GM10248 (cell line): Measurements from ENCODE around the gene RUBCN.
"Not testable (repeated sequence)": the region's sequence is repeated elsewhere in the genome, so short reads cannot be mapped to it uniquely, and the experiment has no call there.

Source experiments
- CTCF ChIA-PET: fragments of 300-600 bp; sonication (Branson Sonifier 250); formaldehyde crosslinking; extraction: SDS; loops from one replicate; lab custom pipeline; 2021; ENCODE audit warnings: antibody characterized with exemption; lab: Yijun Ruan, JAX
- POLR2A ChIA-PET: fragments of 350-650 bp; sonication (Branson Sonifier 250); formaldehyde crosslinking; extraction: SDS; loops from one replicate; lab custom pipeline; 2020; ENCODE audit warnings: antibody characterized with exemption; lab: Yijun Ruan, JAX
- DNase-seq: peaks from one replicate; pipeline ENCODE4 v3.0.0; 2012; ENCODE audit errors: extremely low spot score
- TF ChIP-seq, protein P1 (sequence below): IDR thresholded peaks from 2 replicates; pipeline ENCODE4 v1.5.1; 2012; ENCODE audit warnings: mild to moderate bottlenecking, low read depth; ENCODE audit errors: extremely low read depth, missing control alignments, control extremely low read depth

The RUBCN gene

DNA sequence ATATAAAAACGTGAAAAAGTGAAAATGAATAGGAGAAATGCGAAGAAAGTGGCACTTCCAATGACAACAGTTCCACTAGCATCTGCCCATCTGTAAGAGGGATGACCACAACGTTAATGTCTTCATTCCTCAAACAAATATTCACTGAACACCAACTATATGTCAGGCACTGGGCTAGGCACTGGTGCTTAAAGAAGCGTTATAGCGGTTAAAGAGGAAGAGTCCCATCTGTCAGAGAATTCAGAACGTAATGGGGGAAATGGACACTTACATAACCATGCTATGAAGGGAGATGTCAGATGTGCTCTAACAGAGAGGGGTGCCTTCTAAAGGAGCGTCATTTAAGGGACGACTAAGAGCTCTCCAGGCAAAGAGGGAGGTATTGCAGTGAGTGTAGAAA is 8.2 kb downstream of the RUBCN start:
- no peak for DNase-seq
- ChIA-PET POLR2A (no interaction called here), CTCF (interaction anchor here (1.0 to 6.1 kb wide), 3 partner anchors 9 to 15 kb away, joined by 3 to 43 read pairs (median 3); no protein-coding TSS in a partner anchor)
- TF ChIP-seq, protein P1, sequence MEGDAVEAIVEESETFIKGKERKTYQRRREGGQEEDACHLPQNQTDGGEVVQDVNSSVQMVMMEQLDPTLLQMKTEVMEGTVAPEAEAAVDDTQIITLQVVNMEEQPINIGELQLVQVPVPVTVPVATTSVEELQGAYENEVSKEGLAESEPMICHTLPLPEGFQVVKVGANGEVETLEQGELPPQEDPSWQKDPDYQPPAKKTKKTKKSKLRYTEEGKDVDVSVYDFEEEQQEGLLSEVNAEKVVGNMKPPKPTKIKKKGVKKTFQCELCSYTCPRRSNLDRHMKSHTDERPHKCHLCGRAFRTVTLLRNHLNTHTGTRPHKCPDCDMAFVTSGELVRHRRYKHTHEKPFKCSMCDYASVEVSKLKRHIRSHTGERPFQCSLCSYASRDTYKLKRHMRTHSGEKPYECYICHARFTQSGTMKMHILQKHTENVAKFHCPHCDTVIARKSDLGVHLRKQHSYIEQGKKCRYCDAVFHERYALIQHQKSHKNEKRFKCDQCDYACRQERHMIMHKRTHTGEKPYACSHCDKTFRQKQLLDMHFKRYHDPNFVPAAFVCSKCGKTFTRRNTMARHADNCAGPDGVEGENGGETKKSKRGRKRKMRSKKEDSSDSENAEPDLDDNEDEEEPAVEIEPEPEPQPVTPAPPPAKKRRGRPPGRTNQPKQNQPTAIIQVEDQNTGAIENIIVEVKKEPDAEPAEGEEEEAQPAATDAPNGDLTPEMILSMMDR, result no peak

DNA sequence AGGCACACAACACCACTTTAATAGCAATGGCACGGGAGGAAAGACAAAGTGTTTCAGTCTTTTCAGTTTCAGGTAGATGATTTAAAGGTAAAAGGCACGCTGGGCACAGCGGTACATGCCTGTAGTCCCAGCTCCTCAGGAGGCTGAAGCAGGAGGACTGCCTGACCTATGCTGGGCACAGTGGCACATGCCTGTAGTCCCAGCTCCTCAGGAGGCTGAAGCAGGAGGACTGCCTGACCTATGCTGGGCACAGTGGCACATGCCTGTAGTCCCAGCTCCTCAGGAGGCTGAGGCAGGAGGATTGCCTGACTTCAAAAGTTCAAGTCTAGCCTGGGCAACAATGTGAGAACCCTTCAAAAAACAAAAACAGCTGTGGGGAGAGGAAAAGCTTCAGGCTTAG is 8.8 kb downstream of the RUBCN start:
- DNase-seq, POLR2A ChIA-PET: not testable (repeated sequence)
- CTCF ChIA-PET, result interaction anchor here (1.2 to 6.1 kb wide), 3 partner anchors 14 to 74 kb away, joined by 3 to 43 read pairs (median 6); no protein-coding TSS in a partner anchor

DNA sequence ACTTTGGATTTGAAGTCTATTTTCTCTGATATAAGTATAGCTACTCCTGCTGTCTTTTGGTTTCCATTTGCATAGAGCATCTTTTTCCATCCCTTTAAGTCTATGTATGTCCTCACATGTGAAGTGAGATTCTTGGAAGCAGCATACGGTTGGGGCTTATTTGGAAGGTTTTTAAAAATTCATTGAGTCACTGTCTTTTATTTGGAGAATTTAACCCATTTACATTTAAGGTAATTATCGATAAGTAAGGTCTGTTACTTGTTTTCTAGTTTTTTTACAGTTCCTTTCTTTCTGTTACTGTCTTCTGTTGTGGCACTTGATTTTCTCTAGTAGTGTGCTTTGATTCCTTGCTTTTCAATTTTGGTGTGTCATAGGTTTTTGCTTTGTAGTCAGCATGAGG is 14.0 kb downstream of the RUBCN start:
- ChIA-PET CTCF (interaction anchor here (4.3 kb wide), 1 partner anchor 11 kb away, joined by 17 read pairs; no protein-coding TSS in a partner anchor), POLR2A (no interaction called here)
- no peak for DNase-seq
- TF ChIP-seq, protein P1, result no peak

DNA sequence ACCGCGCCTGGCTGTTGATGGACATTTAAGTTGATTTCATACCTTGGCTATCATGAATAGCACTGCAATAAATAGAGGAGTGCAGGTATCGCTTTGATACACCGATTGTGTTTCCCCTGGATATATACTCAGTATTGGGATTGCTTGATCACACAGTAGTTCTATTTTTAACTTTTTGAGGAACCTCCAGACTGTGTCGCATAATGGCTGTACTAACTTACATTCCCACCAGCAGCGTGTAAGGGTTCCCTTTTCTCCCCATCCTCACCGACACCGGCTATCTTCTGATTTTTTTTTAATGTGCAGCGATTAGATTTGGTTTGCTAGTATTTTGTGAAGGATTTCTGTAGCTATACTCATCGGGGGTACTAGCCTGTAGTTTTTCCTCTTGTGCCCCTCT is 16.0 kb downstream of the RUBCN start:
- ChIA-PET CTCF (no interaction called here), POLR2A (no interaction called here)

DNA sequence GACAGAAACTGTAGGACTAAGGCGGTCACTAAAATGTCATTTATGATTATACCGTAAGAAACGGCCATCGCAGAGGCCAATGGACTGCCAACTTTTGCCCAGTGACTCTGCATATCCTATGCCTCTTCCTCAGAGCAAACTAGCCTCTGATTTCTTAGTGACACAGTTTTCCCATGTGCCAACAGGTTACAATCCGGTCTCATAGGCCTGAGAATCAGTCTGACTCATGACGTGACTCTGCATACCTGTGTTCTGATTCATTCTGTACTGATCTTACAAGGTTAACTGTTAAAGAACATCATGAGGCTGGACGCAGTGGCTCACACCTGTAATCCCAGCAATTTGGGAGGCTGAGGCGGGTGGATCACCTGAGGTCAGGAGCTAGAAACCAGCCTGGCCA is 17.8 kb downstream of the RUBCN start:
- no peak for DNase-seq
- CTCF ChIA-PET, result interaction anchor here (1.1 kb wide), 1 partner anchor 10 kb away, joined by 3 read pairs; no protein-coding TSS in a partner anchor
- TF ChIP-seq, protein P1, result no peak
- POLR2A ChIA-PET, result no interaction called here

More for the DNA sequence above, 16.0 kb downstream of the RUBCN start:
- TF ChIP-seq, protein P1, result no peak
- DNase-seq, result no peak

DNA sequence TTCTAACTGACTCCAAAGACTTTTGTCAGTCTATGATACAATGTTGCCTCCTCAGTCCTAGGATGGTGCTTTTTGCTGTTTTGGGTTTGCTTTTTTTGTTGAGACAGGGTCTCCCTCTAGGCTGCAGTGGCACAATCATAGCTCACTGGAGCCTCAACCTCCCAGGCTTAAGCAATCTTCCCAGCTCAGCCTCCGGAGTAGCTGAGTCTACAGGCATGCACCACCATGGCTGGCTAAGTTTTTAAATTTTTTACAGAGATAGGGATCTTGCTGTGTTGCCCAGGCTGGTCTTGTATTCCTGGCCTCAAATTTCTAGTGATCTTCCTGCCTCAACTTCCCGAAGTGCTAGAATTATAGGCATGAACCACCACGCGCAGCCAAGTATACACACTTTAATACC is 22.5 kb downstream of the RUBCN start:
- POLR2A ChIA-PET, result no interaction called here
- CTCF ChIA-PET, result interaction anchor here (1.1 to 7.2 kb wide), 6 partner anchors 10 to 458 kb away, joined by 3 to 43 read pairs (median 6); no protein-coding TSS in a partner anchor
- DNase-seq, result no peak
- TF ChIP-seq, protein P1, result no peak

DNA sequence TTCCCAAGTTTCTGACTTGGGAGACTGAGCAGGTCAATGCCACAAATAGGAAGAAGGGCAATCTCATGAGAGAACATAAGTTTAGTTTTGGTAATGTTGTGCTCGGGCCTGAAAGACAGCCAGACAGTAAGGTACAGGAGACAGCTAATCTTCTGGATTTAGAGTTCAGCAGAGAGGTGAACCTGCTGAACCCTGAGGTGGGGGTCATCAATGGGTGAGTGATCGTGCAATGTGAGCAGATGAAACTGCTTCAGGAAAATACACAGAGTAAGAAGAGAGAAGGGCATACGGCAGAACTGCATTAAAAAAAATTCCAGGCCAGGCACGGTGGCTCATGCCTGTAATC is 23.3 kb downstream of the RUBCN start:
- CTCF ChIA-PET, result interaction anchor here (1.1 to 7.2 kb wide), 6 partner anchors 11 to 457 kb away, joined by 3 to 43 read pairs (median 6); no protein-coding TSS in a partner anchor
- TF ChIP-seq, protein P1, result no peak
- POLR2A ChIA-PET, result no interaction called here
- DNase-seq, result no peak
